ENCODE results near the gene SYNDIG1L. TPM values are rescaled to one million over a fixed set of nuclear protein-coding genes. Genes with fewer than 3 reads are reported as not detected.
"Not testable (repeated sequence)": the region's sequence is repeated elsewhere in the genome, so short reads cannot be mapped to it uniquely, and the experiment has no call there.

Gene SYNDIG1L
- total RNA-seq, 2 experiments from 2014 or later: not detected

DNA sequence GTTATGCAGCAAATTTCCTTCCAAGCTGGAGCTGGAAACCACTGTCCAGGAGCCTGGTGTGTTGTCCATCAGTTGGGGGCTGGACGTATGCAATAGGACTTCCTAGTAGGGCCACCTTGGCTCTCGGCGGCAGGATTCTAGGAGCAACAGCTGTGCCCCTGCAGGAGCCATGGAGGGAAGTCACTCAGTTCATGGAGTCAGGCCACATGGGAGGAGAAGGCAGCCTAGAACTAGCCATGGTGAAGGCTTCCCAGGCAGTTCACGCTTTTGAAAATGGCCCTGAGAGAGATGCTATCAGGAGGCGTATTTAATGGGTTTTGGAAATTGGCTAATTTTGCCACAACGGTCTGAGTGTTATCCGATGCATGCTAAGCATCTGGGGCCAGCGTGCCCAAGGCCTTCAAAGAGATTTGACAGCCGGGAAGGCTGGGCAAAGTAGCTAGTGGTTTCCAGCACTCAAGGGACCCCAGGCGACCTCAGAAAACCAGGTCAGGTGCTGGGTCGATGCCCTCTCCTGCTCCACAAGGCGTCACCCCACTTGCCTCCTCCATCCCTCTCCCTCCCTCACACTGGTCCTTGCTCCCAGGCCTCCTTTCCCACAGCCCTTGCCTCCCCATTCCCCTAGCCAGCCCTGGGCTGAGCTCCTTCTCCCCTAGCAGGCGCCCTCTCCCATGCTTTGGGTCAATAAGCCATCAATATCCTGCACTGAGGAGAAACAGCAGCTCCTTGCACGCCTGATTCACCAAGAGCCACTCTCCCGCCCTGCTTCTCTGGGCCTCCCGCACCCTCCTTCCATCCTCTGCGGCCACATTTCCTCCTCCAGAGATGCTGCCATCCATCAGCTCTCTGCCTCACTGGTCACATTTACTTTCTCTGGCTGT is 30.9 kb upstream of the SYNDIG1L start:
- peak overlapping the region; percentile 64 for H3K27ac Mint-ChIP-seq
- no peaks in the 10 kb centered on the region for H3K4me1 Mint-ChIP-seq
- POLR2A ChIA-PET: interaction anchor here (0.6 kb wide), 1 partner anchor 69 kb away, joined by 4 read pairs; no protein-coding TSS in a partner anchor
- CTCF ChIA-PET: interaction anchor here (0.5 kb wide), 1 partner anchor 286 kb away, joined by 5 read pairs; no protein-coding TSS in a partner anchor
- H3K36me3 Mint-ChIP-seq (ENCODE audit: low read depth): no peaks in the 10 kb centered on the region
- no peaks in the 10 kb centered on the region for H3K9me3 Mint-ChIP-seq
- peaks cover 20% of the 10 kb centered on the region for H3K27me3 Mint-ChIP-seq
- DNase-seq: no peak
- H3K4me3 Mint-ChIP-seq: no peak overlapping the region

DNA sequence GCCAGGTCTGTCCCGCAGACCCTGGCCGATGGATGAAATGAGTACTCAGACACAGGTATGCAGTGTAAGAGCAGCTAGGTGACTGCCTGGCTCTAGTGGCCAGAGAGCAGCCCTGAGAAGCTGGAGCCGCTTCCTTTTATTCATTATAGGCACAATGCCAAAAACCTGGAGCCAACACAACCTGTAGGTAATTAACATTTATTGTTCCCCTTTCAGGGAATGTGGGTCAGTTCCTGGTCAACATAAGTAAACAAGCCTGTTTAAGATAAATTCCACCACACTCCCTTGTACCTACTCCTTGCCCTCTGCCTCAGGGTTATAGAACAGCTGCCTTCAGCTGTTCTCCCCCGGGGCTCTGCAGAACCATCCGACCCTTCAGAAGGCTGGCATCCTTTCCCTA is 28.4 kb upstream of the SYNDIG1L start:
- H3K27ac Mint-ChIP-seq; DNase-seq; POLR2A ChIA-PET; H3K36me3 Mint-ChIP-seq (ENCODE audit: low read depth); CTCF ChIA-PET; H3K4me1 Mint-ChIP-seq; H3K9me3 Mint-ChIP-seq; H3K4me3 Mint-ChIP-seq: not testable (repeated sequence)
- peaks cover 21% of the 10 kb centered on the region for H3K27me3 Mint-ChIP-seq

DNA sequence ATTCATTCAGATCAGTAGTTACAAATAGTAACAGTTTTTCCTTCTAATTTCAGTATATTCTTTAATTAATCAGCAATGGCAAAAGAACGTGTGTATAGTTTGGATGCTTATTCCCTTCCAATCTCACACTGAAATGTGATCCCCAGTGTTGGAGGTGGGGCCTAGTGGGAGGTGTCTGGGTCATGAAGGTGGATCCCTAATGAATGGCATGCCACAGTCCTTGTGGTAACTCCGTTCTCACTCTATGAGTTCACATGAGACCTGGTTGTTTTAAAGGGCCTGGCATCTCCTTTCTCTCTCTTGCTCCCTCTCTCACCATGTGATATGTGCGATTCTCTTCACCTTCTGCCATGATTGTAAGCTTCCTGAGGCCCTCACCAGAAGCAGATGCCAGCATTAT is 18.9 kb upstream of the SYNDIG1L start:
- Mint-ChIP-seq H3K4me1 (no peaks in the 10 kb centered on the region), H3K4me3 (no peak overlapping the region), H3K36me3 (ENCODE audit: low read depth) (no peaks in the 10 kb centered on the region), H3K27ac (no peak overlapping the region), H3K27me3 (peaks cover 21% of the 10 kb centered on the region), H3K9me3 (no peaks in the 10 kb centered on the region)
- DNase-seq: no peak
- ChIA-PET POLR2A (no interaction called here), CTCF (no interaction called here)

DNA sequence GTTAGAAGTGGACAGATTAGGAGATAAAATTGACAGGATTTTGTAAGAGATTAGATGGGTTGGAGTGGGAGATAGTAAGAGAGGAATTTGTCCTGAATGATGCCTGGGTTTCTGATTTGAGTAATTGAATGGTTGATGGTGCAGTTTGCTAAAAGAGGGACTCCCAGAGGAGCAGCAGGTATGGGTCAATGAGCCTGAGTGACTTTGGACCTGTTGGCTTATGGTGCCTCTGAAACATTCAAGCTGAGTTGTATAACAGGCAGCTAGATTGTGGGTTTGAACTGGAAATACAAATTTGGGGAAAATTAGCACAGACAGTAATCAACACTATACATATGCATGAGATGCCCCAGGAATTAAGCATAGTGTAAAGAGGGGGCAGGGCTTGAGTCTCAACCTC is 16.7 kb upstream of the SYNDIG1L start:
- no peaks in the 10 kb centered on the region for H3K4me1 Mint-ChIP-seq
- no peaks in the 10 kb centered on the region for H3K9me3 Mint-ChIP-seq
- ChIA-PET CTCF (no interaction called here), POLR2A (no interaction called here)
- no peak overlapping the region for H3K4me3 Mint-ChIP-seq
- H3K36me3 Mint-ChIP-seq (ENCODE audit: low read depth): no peaks in the 10 kb centered on the region
- H3K27me3 Mint-ChIP-seq: peaks cover 13% of the 10 kb centered on the region
- H3K27ac Mint-ChIP-seq: no peak overlapping the region
- DNase-seq: no peak

DNA sequence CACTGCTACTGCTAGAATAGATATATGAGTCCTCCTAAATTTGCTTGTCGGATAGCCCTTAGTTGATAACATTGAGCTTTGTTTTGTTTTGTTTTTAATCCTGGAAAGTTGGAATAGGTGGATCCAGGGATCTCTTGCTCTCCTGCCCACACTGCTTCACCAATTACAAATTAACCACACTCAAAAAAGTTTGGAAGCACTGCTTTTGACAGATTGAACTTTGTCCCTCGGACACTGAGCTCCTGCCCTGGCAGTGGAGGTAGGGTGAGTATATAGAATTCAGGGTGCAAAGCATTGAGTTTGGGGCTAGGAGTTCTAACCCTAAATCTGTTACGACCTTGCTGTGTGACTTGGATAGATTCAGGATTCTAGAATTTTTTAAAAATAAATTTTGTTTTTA is 15.1 kb upstream of the SYNDIG1L start:
- Mint-ChIP-seq H3K27ac (no peak overlapping the region), H3K36me3 (ENCODE audit: low read depth) (no peaks in the 10 kb centered on the region), H3K27me3 (peaks cover 13% of the 10 kb centered on the region), H3K9me3 (no peaks in the 10 kb centered on the region), H3K4me1 (no peaks in the 10 kb centered on the region), H3K4me3 (no peak overlapping the region)
- ChIA-PET CTCF (no interaction called here), POLR2A (no interaction called here)
- no peak for DNase-seq

DNA sequence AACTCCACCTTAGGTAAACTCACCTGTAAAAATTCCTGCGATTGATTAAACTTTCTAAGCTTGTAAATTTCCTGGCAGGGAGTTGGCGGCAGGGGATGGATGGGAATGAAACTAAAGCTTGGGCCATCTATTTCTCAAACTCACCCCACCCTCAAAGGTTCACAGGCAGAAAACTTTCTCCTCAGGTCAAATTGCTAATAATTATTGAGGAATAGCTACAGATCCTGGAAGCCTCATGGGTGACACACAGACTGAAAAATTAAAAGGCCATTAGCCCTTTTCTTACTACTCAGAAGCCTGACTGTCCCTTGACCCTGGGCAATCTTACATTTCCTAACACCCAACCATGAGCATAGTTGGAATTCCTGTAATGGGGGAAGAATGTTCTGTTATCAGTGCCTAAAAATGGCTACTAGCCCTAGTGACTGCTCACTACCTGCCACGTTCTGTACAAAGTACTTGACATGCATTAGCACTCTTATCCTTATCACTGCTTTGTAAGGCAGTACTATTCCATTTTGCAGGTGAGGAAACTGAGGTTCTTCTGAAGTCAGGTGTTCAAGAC is 12.4 kb upstream of the SYNDIG1L start:
- H3K36me3 Mint-ChIP-seq (ENCODE audit: low read depth): no peaks in the 10 kb centered on the region
- no peaks in the 10 kb centered on the region for H3K9me3 Mint-ChIP-seq
- POLR2A ChIA-PET: no interaction called here
- DNase-seq: no peak
- H3K27ac Mint-ChIP-seq: no peak overlapping the region
- CTCF ChIA-PET: no interaction called here
- H3K4me3 Mint-ChIP-seq: no peak overlapping the region
- H3K27me3 Mint-ChIP-seq: peaks cover 23% of the 10 kb centered on the region
- no peaks in the 10 kb centered on the region for H3K4me1 Mint-ChIP-seq

DNA sequence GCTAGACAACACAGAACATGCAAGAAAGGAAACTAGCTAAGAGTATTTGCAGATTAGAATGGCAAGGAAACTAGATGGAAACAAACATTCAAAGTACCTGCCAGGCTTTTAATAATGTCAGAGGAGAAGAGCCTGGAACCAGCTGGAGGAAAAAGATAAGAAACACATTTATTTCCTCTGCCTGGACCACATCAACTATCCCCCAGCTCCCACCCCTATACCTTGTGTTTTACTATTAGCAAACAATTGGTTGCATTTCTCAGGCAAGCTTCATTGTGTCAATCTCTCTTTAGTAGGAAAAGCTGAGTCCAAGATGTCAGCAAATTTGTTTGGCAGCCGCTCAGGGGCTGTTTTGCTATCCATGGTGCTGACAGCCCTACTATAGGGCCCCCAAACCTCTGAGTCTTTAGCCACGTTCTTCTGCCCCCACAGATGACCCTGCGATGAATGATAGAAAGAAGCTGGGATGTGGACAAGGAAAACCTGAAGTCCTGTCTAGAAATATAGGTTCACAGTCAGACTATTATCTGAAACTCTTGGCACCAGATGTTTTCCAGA is 11.6 kb upstream of the SYNDIG1L start:
- no peaks in the 10 kb centered on the region for H3K36me3 Mint-ChIP-seq (ENCODE audit: low read depth)
- no peak for DNase-seq
- ChIA-PET POLR2A (no interaction called here), CTCF (interaction anchor here (1.0 kb wide), 1 partner anchor 102 kb away, joined by 3 read pairs; no protein-coding TSS in a partner anchor)
- no peak overlapping the region for H3K4me3 Mint-ChIP-seq
- no peaks in the 10 kb centered on the region for H3K9me3 Mint-ChIP-seq
- H3K27ac Mint-ChIP-seq: no peak overlapping the region
- H3K27me3 Mint-ChIP-seq: peaks cover 19% of the 10 kb centered on the region
- H3K4me1 Mint-ChIP-seq: no peaks in the 10 kb centered on the region

DNA sequence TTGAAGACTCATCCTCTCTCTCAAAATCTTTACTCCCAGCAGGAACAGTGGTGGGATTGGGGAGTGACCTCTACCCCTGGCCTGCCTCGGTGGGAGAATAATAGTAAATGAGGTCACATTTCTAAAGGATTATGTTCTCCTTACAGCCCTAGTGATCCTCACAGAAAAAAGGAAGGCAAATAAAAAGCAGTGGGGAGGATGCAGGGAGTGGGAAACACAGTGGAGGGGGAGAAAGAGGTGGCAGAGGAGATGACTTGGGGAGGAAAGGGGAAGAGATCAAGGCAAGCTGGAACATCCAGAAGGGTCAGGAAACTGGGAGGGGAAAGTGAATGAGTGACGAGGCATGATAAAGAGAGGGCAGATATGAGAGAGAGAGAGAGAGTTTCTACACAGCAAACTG is 8.3 kb upstream of the SYNDIG1L start:
- H3K27me3 Mint-ChIP-seq: peaks cover 32% of the 10 kb centered on the region
- no peak for DNase-seq
- H3K9me3 Mint-ChIP-seq: no peaks in the 10 kb centered on the region
- H3K4me3 Mint-ChIP-seq: no peak overlapping the region
- POLR2A ChIA-PET: no interaction called here
- CTCF ChIA-PET: no interaction called here
- H3K36me3 Mint-ChIP-seq (ENCODE audit: low read depth): no peaks in the 10 kb centered on the region
- no peak overlapping the region for H3K27ac Mint-ChIP-seq
- no peaks in the 10 kb centered on the region for H3K4me1 Mint-ChIP-seq

DNA sequence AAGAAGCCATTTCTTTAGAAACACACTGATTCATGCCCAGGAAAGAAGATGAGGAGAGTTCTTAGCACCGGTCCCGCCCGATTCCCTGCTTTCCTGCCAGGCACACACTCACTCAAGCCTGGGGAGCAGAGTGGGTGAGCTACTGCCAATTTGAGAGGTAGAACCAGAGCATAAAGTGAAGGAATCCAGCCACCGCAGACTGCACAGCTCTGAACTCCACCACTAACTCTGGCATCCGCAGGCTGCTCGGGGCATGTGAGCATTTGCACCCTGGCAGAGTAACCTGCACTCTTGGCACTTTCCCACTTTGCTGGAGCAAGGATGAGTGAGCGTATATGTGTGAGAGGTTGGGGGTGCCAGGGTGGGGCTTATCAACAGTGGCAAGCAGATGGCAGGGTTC is 4.0 kb upstream of the SYNDIG1L start:
- peaks cover 2% of the 10 kb centered on the region for H3K4me1 Mint-ChIP-seq
- POLR2A ChIA-PET: no interaction called here
- no peak overlapping the region for H3K27ac Mint-ChIP-seq
- peaks cover 48% of the 10 kb centered on the region for H3K27me3 Mint-ChIP-seq
- peak; percentile 4 for DNase-seq
- CTCF ChIA-PET: interaction anchor here (0.9 kb wide), 1 partner anchor 18 kb away, joined by 3 read pairs; no protein-coding TSS in a partner anchor
- H3K36me3 Mint-ChIP-seq (ENCODE audit: low read depth): no peaks in the 10 kb centered on the region
- H3K9me3 Mint-ChIP-seq: no peaks in the 10 kb centered on the region
- H3K4me3 Mint-ChIP-seq: no peak overlapping the region

DNA sequence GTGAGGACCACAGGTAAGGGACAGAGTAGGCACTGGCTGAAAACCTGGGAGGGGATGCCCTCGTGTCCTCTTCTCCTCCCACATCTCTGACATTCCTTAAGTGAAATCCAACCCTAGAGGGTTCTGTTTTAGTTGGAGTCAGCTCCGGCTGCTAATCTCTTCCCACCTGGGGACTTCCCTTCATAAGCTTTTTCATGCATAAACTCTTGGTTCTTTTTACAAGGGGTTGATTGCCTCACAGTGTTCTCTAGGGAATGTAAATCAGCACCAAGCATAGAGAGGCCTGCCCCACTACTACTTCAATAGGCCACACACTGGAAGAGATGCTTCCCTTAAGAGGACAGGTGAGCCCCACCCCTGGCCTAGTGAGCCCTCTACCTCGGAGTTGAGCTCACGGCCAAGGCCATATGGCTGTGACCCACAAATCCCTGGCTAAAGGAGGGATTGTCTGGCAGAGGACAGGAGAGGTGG is 3.2 kb upstream of the SYNDIG1L start:
- Mint-ChIP-seq H3K27ac (no peak overlapping the region), H3K9me3 (no peaks in the 10 kb centered on the region), H3K27me3 (peaks cover 51% of the 10 kb centered on the region), H3K36me3 (ENCODE audit: low read depth) (no peaks in the 10 kb centered on the region), H3K4me3 (no peak overlapping the region), H3K4me1 (peaks cover 2% of the 10 kb centered on the region)
- ChIA-PET CTCF (interaction anchor here (0.5 to 0.9 kb wide), 3 partner anchors 17 to 325 kb away, joined by 3 to 4 read pairs (median 3); no protein-coding TSS in a partner anchor), POLR2A (no interaction called here)
- DNase-seq: no peak

DNA sequence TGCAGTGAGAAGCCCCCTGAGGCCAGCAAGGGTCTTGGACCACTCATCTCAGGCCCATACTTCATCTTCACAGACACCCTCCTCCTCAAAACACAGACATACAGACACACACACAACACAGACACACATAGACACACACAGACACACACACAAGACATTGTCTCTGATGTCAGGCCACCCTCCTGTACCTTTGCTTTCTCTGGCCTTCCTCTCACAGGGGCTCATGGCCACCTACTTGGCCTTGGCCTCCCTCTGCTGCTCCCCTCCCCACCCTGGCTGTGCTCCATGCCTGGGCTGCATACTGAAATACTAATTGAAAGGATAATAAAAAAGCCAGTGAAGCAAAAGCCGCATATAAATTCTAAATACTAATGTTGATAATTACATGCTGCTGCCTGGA is 1.6 kb upstream of the SYNDIG1L start:
- Mint-ChIP-seq H3K27ac (no peak overlapping the region), H3K36me3 (ENCODE audit: low read depth) (no peaks in the 10 kb centered on the region), H3K4me1 (peaks cover 2% of the 10 kb centered on the region), H3K27me3 (peaks cover 50% of the 10 kb centered on the region), H3K4me3 (no peak overlapping the region), H3K9me3 (no peaks in the 10 kb centered on the region)
- ChIA-PET CTCF (interaction anchor here (0.6 kb wide), 1 partner anchor 913 kb away, joined by 3 read pairs; no protein-coding TSS in a partner anchor), POLR2A (no interaction called here)
- DNase-seq: no peak

DNA sequence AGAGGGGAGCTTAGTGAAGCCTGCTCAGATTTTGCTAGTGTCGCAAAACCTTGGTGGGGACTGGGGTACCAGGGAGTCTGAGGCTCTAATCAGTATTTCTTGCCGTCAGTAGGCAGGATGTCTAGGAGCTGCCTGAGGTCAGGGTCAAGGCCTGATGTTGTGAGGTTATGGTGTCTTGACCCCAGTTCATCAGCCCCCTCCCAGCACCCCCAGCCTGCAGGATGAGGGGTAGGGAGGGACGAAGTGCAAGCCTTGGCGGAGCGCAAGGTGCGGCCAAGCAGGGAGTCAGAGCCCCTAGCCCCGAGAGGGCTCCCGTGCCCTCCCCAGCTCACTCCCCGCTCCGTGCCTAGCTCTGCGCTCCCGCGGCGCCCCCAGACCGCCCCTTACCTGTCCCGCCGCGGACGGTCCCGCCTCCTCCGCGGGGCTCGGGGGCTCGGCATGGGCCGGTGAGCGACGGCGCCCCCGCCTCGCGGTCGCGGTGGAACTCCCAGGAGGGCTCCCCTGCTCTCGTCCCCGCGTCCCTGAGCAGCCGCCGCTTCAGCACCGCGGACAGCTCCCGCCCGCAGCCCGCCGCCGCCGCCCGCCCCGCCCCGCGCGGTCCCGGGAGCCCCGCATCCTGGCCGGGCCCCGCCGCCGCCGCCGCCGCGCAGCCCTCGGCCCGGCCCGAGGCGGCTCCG is 347 bp downstream of the SYNDIG1L start:
- ChIA-PET POLR2A (no interaction called here), CTCF (interaction anchor here (0.6 kb wide), 1 partner anchor 117 kb away, joined by 3 read pairs; no protein-coding TSS in a partner anchor)
- Mint-ChIP-seq H3K27ac (no peak overlapping the region), H3K4me3 (no peak overlapping the region), H3K9me3 (no peaks in the 10 kb centered on the region), H3K27me3 (peaks cover 43% of the 10 kb centered on the region), H3K36me3 (ENCODE audit: low read depth) (no peaks in the 10 kb centered on the region), H3K4me1 (peaks cover 2% of the 10 kb centered on the region)
- peak; percentile 57 for DNase-seq

DNA sequence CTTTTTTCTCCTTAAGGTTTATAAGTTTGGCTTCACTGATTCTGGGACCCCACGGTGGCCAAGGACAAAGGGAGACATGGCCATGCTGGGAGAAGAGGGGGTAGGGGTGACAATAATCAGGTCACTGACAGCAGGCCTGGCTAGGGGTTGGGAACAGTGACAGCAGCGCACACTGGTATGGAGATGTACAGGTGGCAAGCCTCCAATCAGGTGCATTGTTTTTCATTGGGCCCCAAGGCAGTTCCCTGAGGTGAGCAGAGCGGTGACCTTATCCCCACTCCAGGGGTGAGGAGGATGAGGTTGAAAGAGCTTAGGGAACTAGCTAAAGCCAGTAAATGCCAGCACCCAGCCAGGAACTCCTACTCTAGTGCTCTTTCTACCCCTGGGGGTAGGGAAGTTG is 1.4 kb downstream of the SYNDIG1L start:
- Mint-ChIP-seq H3K27ac (no peak overlapping the region), H3K4me3 (no peak overlapping the region), H3K27me3 (peaks cover 36% of the 10 kb centered on the region), H3K4me1 (peaks cover 2% of the 10 kb centered on the region), H3K36me3 (ENCODE audit: low read depth) (no peaks in the 10 kb centered on the region), H3K9me3 (no peaks in the 10 kb centered on the region)
- no peak for DNase-seq
- POLR2A ChIA-PET: no interaction called here
- CTCF ChIA-PET: no interaction called here
